GM12864 (cell line): Measurements from ENCODE around the gene FAM229B.
"Not testable (repeated sequence)": the region's sequence is repeated elsewhere in the genome, so short reads cannot be mapped to it uniquely, and the experiment has no call there.

Experiments
- DNase-seq: peaks from one replicate; pipeline ENCODE4 v3.0.0-alpha.2; 2011; ENCODE audit warnings: low read depth
- H3K4me3 ChIP-seq: 2 replicates; pipeline ENCODE4 v1.5.1; 2011; ENCODE audit warnings: mild to moderate bottlenecking, low read depth, low read length, control low read depth
- TF ChIP-seq, protein P1 (sequence below): IDR thresholded peaks from 2 replicates; pipeline ENCODE4 v1.5.1; 2011; ENCODE audit warnings: low read depth, mild to moderate bottlenecking, moderate library complexity, low read length, control low read depth, inconsistent platforms; ENCODE audit errors: missing control alignments

Gene FAM229B

DNA sequence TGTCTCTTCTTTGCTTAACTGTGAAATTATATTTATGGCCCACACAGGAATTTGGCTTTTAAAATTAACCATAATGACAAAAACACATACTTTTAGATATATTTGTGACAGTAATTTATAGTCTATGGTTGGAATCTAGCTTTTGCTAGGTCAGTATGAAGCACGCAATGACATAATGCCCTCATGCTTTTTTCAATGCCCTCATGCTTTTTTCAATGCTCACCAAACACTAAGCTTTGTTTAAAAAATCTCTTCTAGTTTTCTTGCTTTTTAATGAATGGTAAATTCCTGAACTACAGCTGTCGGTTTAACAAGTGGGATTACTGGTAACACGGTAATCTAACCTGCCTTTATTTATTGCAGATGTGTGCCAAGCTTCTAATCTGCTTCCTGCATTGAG is 20.8 kb upstream of the FAM229B start:
- no peak for DNase-seq
- no peak overlapping the region for H3K4me3 ChIP-seq
- TF ChIP-seq, protein P1, sequence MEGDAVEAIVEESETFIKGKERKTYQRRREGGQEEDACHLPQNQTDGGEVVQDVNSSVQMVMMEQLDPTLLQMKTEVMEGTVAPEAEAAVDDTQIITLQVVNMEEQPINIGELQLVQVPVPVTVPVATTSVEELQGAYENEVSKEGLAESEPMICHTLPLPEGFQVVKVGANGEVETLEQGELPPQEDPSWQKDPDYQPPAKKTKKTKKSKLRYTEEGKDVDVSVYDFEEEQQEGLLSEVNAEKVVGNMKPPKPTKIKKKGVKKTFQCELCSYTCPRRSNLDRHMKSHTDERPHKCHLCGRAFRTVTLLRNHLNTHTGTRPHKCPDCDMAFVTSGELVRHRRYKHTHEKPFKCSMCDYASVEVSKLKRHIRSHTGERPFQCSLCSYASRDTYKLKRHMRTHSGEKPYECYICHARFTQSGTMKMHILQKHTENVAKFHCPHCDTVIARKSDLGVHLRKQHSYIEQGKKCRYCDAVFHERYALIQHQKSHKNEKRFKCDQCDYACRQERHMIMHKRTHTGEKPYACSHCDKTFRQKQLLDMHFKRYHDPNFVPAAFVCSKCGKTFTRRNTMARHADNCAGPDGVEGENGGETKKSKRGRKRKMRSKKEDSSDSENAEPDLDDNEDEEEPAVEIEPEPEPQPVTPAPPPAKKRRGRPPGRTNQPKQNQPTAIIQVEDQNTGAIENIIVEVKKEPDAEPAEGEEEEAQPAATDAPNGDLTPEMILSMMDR, result no peak

DNA sequence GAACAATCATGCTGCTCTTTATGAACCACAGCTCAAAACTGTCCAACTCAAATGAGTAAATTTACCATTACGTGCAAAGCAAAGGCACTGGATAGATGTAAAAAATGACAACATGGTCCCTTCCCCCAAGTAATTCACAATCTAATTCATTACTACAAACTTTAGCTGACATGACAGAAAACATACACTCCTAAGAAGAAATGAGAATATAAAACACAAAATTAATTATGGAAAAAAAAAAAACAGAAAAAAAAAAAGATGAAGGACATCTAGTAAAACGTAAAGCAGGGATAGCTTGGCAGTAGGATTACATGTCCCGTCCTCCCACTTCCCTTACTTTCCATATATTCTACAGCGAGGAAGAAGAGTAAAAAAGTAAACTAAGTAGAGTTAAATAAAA is 5.8 kb upstream of the FAM229B start:
- H3K4me3 ChIP-seq, result no peak overlapping the region
- no peak for DNase-seq
- TF ChIP-seq, protein P1, result no peak

DNA sequence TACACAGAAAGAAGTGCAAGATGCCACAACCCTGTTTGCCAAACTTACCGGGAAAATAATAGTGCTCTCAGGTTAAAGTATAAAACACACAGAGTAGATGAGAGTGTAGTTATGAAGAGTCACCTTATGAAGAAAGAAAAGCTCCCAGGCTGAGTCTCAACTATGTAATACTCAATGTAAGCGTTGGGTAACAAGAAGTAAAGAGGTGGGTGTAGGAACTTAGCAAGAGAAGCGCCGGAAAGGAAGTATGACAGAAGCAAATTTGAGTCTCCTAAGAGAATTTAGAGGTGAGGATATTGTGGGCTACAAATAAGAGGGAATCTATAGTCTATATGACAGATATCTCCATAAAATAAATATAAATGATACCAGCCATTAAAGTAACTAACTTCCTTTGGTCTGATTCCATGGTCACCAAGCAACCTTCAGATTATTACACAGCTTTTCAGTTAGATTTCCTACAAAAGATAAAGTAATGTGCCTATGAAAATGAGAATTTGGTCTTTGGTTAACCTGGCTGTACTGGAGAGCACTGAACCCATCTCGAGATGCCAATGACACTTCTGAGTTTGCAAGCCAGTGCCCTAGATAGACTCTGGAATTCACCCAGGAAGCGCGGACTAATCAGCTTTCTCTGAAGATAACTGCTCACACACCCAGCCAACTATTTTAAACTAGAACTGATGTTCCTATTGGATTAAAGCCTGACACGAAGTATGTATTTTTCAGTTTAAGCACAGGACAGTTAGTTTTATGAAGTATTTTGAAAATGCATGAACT is 1.9 kb upstream of the FAM229B start:
- TF ChIP-seq, protein P1, result no peak
- no peak for DNase-seq
- H3K4me3 ChIP-seq, result no peak overlapping the region

DNA sequence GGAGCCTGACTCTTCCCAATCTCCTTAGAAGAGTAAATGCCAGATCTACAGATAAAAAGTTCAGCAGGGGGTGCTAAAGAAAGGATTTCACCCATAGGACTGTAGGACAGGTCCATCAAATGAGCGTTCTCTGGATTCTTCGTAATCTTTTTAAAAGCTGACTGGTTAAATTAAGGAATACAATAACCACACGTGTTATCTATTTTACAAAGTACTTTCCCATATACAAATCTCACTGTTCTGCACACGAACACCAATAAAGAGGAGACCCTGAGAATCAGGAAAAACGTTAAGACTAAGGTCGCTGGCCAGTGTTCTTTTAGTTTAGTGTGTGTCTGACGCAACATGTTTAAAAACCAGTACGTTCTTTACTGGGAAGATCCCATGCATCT is 651 bp upstream of the FAM229B start:
- TF ChIP-seq, protein P1, result peak; percentile 14
- peak overlapping the region; percentile 77 for H3K4me3 ChIP-seq
- DNase-seq, result no peak

DNA sequence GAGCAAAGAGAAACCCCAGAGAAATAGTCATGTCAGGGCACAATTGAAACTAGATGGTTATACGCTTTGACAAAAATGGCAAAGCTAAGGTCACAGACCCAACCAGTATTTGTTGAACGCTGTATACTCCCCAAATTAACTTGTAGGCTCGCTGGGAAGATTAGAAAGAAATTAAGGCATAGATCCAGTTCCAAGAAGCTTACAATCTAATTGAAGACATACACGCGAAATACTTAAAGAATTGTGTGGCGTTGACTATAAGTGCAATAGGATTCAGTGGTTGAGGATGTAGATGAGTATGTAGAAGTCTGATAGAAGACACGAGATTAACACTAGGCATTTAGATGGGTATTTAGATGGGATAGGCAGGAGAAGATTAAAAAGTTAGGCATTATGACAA is 525 bp downstream of the FAM229B start:
- peak overlapping the region; percentile 77 for H3K4me3 ChIP-seq
- no peak for DNase-seq
- TF ChIP-seq, protein P1, result no peak

DNA sequence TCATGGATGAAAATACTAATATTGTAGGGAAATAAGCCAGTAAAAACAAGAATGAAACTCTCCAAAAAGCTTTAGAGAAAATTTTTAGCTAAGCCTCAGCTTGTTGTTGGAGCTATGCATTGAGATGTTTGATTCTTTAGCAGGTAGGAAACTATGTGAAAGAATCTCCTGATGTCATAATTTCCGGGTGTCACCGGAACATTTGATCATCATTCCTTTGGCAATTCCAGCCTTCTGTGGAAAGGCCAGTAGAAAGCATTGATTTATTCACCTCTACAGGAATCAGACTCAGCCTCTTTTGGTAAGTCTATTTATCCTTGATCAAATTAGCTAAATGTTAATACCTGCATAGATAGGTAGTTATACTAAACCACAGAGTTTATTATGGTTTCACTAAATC is 9.5 kb downstream of the FAM229B start:
- no peak overlapping the region for H3K4me3 ChIP-seq
- TF ChIP-seq, protein P1, result no peak

DNA sequence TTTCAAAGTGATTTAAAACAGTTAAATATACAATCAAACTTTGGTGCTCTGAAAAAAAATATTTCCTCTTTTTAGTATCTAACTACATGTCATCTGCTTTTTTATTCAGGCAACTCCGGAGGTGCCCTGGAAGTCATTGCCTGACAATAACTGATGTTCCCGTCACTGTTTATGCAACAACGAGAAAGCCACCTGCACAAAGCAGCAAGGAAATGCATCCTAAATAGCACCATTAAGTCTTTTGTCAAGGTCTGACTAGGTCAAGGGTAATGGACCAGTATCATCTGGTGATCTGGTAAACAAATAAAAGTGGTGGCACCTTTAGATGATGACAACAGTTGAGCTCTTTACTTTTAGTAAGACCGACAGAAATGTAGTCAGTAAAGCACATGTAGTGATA is 13.2 kb downstream of the FAM229B start:
- no peak for DNase-seq
- TF ChIP-seq, protein P1, result no peak
- no peak overlapping the region for H3K4me3 ChIP-seq

More for the DNA sequence above, 9.5 kb downstream of the FAM229B start:
- no peak for DNase-seq

DNA sequence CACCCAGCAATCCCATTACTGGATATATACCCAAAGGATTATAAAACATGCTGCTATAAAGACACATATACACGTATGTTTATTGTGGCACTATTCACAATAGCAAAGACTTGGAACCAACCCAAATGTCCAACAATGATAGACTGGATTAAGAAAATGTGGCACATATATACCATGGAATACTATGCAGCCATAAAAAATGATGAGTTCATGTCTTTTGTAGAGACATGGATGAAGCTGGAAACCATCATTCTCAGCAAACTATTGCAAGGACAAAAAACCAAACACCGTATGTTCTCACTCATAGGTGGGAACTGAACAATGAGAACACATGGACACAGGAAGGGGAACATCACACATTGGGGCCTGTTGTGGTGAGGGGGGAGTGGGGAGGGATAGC is 18.6 kb downstream of the FAM229B start:
- not testable (repeated sequence) for H3K4me3 ChIP-seq, DNase-seq
